Aortic smooth muscle cell (primary cell): ENCODE measurements around the gene NUP153. TPM values are rescaled to one million over a fixed set of nuclear protein-coding genes. Genes with fewer than 3 reads are reported as not detected.

Experiments used
- total RNA-seq: library from RNA; depleted of rRNA; stranded (reverse); fragments of >200 nt; gene quantifications from 2 replicates; pipeline ENCODE4 v1.2.3, GENCODE V29; 2014

The NUP153 gene
- 19.4 and 19.8 TPM in 2 replicates for total RNA-seq

DNA sequence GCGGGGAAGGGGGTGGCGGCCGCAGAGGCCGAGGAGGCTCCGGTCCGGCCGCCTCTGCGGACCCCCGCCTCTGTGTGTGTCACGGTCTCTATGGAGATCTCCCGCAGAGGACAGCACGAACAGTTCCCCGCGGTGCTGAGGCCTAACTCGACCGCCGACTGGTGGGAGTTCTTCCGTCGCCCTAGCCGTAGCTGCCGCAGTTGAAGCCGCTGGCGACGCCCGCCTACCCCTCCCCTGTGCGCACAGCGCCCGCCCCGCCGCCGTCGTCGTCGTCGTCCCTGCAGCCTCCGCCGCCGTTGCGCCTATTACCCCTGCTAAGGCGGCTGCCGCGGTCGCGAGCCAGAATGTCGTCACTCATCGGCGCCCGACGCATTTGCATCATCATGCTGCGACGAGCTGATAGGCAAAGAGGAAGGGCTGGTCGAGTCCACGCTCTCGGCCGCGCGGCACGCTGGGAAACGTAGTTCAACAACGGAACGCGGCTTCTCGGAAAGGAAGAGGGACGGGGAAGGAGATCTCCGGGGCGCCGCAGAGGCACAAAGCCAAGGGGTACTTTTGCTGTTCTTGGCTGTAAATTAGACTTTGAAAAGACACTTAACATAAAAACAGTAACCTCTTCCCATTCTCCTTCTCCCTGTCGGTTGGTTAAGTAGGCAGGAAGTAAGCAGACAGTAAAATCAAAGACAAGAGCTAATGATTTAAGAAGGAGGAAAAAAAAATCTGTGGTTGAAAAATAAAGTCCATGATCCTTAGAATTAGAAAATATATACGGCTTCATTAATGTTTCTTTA, at the start of gene NUP153:
Gene NUP153 (minus strand): TSS at position 346 of the 791 bp plus-strand sequence. CDS start 538 bp downstream, outside the sequence.

DNA sequence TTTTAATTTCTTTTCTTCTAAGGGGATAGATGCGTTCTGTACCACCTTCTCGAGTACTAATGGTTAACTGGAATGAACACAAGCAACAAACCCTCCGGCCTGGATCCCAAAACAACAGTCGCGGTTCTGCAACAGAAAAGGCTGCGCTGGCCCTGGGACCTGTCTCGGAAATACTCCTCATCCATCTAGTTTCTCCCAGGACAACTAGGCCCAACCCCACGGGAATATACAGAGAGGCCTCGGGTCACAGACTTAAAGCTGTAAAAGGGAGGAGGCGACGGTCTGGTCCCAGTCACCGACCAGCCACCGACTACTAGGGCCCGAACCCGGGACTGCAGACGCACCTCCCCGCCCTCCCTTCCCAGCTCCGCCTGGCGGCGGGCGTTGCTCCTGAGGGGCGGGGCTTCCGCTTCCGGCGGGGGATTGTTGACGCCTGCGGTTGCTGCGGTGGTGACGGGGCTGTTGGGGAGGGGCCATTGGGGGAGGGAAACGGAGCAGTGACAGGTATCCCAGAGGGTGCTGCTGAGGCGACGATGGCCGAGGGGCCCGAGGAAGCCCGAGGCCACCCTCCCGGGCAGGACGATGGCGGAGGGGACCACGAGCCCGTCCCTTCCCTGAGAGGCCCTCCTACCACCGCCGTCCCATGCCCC, 106.7 kb downstream of the NUP153 start, which contains the start of gene FAM8A1:
Gene FAM8A1 (plus strand): TSS at position 426 of the 650 bp plus-strand sequence. CDS start 108 bp downstream, at position 534.

Other genes starting within 250 kb of the NUP153 start
- gene FAM8A1, start 106.6 kb downstream of the NUP153 start, total RNA-seq: 21.9 and 25.1 TPM in 2 replicates